ENCODE measurements around the gene RPS14. TPM values are rescaled to one million over a fixed set of nuclear protein-coding genes. Genes with fewer than 3 reads are reported as not detected.
A peak's percentile ranks its signal among the peaks of the same experiment; 100 is the strongest.

RPS14 gene
- total RNA-seq, 3 donors from 2014 or later, result 2,955 to 3,473 (median 3,075) TPM

DNA sequence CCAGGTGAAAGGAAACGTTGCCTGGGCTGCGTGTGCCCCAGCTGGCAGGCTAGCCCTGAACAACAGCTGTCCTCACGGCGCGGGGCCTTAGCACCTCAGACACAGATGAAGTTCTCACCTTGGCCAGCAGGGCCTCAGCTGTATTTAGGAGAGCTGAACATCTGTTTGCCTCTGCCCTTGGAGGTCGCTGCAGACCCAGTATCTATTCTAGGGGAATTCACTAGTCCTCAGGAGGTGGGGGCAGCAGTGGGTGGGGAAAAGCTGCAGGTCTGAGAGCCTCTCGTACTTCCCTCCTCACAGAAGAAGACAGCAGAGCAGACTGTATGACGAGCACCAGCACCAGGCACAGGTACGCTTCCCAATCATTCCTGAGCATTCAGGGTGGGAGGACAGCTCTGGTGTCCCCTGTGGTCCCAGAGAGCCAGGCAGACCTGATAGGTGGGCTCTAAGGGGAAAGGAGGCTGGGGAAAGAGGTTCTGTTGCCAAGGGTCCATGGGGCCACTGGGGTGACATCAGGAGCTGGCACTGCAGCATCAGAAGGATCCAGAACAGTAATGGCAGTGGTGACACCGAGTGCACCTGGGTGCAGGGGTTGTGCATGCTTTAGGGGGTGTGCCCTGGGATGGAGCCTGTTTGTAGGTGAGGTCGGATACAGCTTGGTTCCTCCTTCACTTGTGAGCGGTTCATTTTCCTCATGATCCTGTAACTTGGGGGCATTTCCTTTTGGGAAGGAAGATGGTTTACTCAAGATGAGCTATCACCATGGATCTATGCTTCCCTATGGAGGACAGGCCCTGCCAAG, 50.6 kb downstream of the RPS14 start:
- Mint-ChIP-seq H3K4me1 (ENCODE audit: low read depth) (no peaks in the 10 kb centered on the region), H3K36me3 (ENCODE audit: insufficient read depth) (peaks cover 46% of the 10 kb centered on the region), H3K9me3 (no peaks in the 10 kb centered on the region), H3K27me3 (ENCODE audit: low read depth) (no peaks in the 10 kb centered on the region), H3K4me3 (peak overlapping the region; percentile 3)
- peak; percentile 39 to 40 for ATAC-seq
- DNase-seq, result no peak

DNA sequence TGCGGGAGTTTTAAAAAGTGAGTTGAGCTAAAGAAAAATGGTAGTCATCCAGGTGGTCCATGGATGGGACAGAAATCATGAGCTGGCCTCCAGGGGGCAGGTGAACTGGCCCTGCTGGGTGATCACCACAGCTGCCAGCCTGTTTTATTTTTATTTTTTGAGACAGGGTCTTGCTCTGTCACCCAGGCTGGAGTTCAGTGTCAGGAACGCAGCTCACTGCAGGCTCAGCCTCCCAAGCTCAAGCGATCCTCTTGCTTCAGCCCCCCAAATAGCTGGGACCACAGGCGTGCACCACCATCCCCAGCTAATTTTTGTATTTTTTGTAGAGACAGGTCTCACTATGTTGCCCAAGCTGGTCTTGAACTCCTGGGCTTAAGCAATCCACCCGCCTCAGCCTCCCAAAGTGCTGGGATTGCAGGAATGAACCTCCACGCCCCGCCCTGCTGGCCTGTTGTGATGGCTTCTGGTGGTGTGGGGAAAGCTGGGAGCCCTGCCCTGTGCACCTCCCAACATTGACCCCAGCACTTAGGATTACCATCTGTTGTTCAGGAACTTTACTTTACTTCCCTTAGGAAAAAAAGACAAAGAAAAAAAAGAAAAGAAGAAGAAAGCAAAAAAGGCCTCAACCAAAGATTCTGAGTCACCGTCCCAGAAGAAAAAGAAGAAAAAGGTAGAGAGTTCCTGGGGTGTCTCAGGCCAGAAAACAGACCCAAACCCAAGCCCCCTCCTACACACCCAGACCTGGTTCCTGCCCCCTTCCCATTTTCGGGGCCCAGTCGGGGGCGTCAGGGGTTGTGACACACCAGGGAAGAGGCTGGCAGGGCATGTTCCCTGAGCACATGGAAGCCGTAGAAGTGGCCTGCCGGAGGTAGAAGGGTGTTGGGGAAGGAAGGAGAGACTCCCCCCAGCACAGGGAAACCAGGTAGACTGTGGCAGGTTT, 51.5 kb downstream of the RPS14 start:
- H3K4me1 Mint-ChIP-seq (ENCODE audit: low read depth), result no peaks in the 10 kb centered on the region
- DNase-seq (no peak), ATAC-seq (no peak)
- H3K4me3 Mint-ChIP-seq, result no peak overlapping the region
- no peaks in the 10 kb centered on the region for H3K27me3 Mint-ChIP-seq (ENCODE audit: low read depth)
- H3K9me3 Mint-ChIP-seq, result no peaks in the 10 kb centered on the region
- H3K36me3 Mint-ChIP-seq (ENCODE audit: insufficient read depth), result peaks cover 48% of the 10 kb centered on the region

- Mint-ChIP-seq H3K36me3 (ENCODE audit: insufficient read depth) (peaks cover 44% of the 10 kb centered on the region), H3K4me3 (no peak overlapping the region), H3K4me1 (ENCODE audit: low read depth) (no peaks in the 10 kb centered on the region), H3K9me3 (no peaks in the 10 kb centered on the region), H3K27me3 (ENCODE audit: low read depth) (no peaks in the 10 kb centered on the region)
- DNase-seq, result no peak
- ATAC-seq, result no peak
Measured at GRCh38 chr5:150397146-150397781, 52.3 kb downstream of the RPS14 start.

- H3K27me3 Mint-ChIP-seq (ENCODE audit: low read depth), result no peaks in the 10 kb centered on the region
- H3K36me3 Mint-ChIP-seq (ENCODE audit: insufficient read depth), result peaks cover 40% of the 10 kb centered on the region
- H3K4me3 Mint-ChIP-seq, result no peak overlapping the region
- DNase-seq, result no peak
- no peaks in the 10 kb centered on the region for H3K9me3 Mint-ChIP-seq
- no peak for ATAC-seq
- no peaks in the 10 kb centered on the region for H3K4me1 Mint-ChIP-seq (ENCODE audit: low read depth)
Measured at GRCh38 chr5:150396267-150396666, 53.3 kb downstream of the RPS14 start.

- Mint-ChIP-seq H3K27me3 (ENCODE audit: low read depth) (no peaks in the 10 kb centered on the region), H3K4me3 (no peak overlapping the region)
- no peak for ATAC-seq
Measured at GRCh38 chr5:150395688-150395975, 53.9 kb downstream of the RPS14 start.

DNA sequence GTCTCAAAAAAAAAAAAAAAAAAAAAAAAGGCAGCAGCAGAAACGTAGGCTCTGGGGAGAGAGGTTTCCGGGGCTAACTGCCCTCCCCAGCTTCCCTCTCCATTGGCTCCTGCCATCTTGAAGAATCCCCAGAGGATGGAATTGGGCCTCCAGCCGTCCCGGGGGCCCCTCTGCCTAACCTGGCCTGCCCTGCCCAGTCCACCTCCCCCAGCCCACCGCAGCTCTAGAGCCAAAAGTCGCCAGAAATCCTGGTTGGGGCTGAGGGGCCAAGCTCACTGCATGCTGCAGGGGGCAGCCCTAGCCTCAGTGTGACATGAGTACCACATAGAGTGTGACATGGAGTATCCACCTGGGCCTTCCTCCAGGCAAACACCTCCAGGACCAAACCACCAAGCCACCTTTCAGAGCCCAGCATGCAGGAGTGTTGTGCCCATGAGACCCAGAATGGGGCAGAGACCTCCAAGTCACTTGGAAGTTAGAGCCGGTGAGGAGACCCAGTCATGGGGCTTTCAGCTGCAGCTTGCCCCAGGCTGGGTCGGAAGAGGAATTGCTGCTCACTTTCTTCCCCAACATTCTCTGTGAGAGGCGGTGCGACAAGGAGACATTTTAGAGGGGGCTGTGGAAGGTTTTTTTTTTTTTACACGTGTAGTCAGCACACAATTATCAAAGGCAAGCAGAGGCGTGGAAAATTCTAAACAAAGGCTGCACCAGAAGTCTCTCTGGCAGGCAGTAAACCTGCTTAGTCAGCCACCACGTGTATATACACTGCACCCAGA, 54.4 kb downstream of the RPS14 start:
- DNase-seq, result no peak
- H3K27me3 Mint-ChIP-seq (ENCODE audit: low read depth), result no peaks in the 10 kb centered on the region
- H3K4me1 Mint-ChIP-seq (ENCODE audit: low read depth), result no peaks in the 10 kb centered on the region
- H3K9me3 Mint-ChIP-seq, result no peaks in the 10 kb centered on the region
- no peak overlapping the region for H3K4me3 Mint-ChIP-seq
- ATAC-seq, result no peak
- peaks cover 38% of the 10 kb centered on the region for H3K36me3 Mint-ChIP-seq (ENCODE audit: insufficient read depth)

More at GRCh38 chr5:150395688-150395975, 53.9 kb downstream of the RPS14 start:
- Mint-ChIP-seq H3K4me1 (ENCODE audit: low read depth) (no peaks in the 10 kb centered on the region), H3K36me3 (ENCODE audit: insufficient read depth) (peaks cover 42% of the 10 kb centered on the region), H3K9me3 (no peaks in the 10 kb centered on the region)
- no peak for DNase-seq

- peaks cover 41% of the 10 kb centered on the region for H3K36me3 Mint-ChIP-seq (ENCODE audit: insufficient read depth)
- no peak for DNase-seq
- no peaks in the 10 kb centered on the region for H3K27me3 Mint-ChIP-seq (ENCODE audit: low read depth)
- ATAC-seq, result no peak
- no peaks in the 10 kb centered on the region for H3K4me1 Mint-ChIP-seq (ENCODE audit: low read depth)
- H3K4me3 Mint-ChIP-seq, result no peak overlapping the region
- no peaks in the 10 kb centered on the region for H3K9me3 Mint-ChIP-seq
Measured at GRCh38 chr5:150394131-150394530, 55.4 kb downstream of the RPS14 start.

- H3K27me3 Mint-ChIP-seq (ENCODE audit: low read depth), result no peaks in the 10 kb centered on the region
- no peaks in the 10 kb centered on the region for H3K4me1 Mint-ChIP-seq (ENCODE audit: low read depth)
- H3K9me3 Mint-ChIP-seq, result no peaks in the 10 kb centered on the region
- no peak overlapping the region for H3K4me3 Mint-ChIP-seq
- DNase-seq, result no peak
- no peak for ATAC-seq
- peaks cover 36% of the 10 kb centered on the region for H3K36me3 Mint-ChIP-seq (ENCODE audit: insufficient read depth)
Measured at GRCh38 chr5:150393096-150393645, 56.4 kb downstream of the RPS14 start.

GRCh38 chr5:150392680-150393079, 56.9 kb downstream of the RPS14 start:
- no peak for ATAC-seq
- Mint-ChIP-seq H3K9me3 (no peaks in the 10 kb centered on the region), H3K4me1 (ENCODE audit: low read depth) (no peaks in the 10 kb centered on the region), H3K36me3 (ENCODE audit: insufficient read depth) (peaks cover 37% of the 10 kb centered on the region), H3K4me3 (no peak overlapping the region), H3K27me3 (ENCODE audit: low read depth) (no peaks in the 10 kb centered on the region)
- no peak for DNase-seq

Other genes starting within 250 kb of the RPS14 start
- gene CAMK2A, start 160.0 kb downstream of the RPS14 start, total RNA-seq, result not detected
- not detected for gene ARSI, start 146.8 kb downstream of the RPS14 start, total RNA-seq
- gene TCOF1, start 92.0 kb downstream of the RPS14 start, total RNA-seq, result 100 to 1,000 TPM; 153 to 160 (median 156) TPM
- gene CD74, start 36.8 kb downstream of the RPS14 start, total RNA-seq, result 100 to 1,000 TPM; 230 to 299 (median 241) TPM
- 1 to 10 TPM; 5.0 to 8.0 (median 5.6) TPM for gene NDST1, start 58.4 kb upstream of the RPS14 start, total RNA-seq
- gene SYNPO, start 190.9 kb upstream of the RPS14 start, total RNA-seq, result 1 to 10 TPM in 1 of 3 donors, under 1 TPM in 2; 0.56 to 1.4 (median 0.79) TPM
- gene MYOZ3, start 211.5 kb upstream of the RPS14 start, total RNA-seq, result under 1 TPM in 2 of 3 donors, not detected in 1; 0.21 to 0.86 TPM

Measured in activated T-cell treated with anti-CD3 and anti-CD28 coated beads, Interleukin-2, amount 50 U/mL, for 4 hours (primary cell).